Parietal lobe (tissue), 1 donor: ENCODE results near the gene ADGRA3. TPM values are rescaled to one million over a fixed set of nuclear protein-coding genes. Genes with fewer than 3 reads are reported as not detected.

Experiments used
- total RNA-seq: library from RNA; depleted of rRNA; stranded (reverse); fragments of >200 nt; gene quantifications from one replicate; pipeline ENCODE4 v1.2.3, GENCODE V29; 2014

Gene ADGRA3, protein sequence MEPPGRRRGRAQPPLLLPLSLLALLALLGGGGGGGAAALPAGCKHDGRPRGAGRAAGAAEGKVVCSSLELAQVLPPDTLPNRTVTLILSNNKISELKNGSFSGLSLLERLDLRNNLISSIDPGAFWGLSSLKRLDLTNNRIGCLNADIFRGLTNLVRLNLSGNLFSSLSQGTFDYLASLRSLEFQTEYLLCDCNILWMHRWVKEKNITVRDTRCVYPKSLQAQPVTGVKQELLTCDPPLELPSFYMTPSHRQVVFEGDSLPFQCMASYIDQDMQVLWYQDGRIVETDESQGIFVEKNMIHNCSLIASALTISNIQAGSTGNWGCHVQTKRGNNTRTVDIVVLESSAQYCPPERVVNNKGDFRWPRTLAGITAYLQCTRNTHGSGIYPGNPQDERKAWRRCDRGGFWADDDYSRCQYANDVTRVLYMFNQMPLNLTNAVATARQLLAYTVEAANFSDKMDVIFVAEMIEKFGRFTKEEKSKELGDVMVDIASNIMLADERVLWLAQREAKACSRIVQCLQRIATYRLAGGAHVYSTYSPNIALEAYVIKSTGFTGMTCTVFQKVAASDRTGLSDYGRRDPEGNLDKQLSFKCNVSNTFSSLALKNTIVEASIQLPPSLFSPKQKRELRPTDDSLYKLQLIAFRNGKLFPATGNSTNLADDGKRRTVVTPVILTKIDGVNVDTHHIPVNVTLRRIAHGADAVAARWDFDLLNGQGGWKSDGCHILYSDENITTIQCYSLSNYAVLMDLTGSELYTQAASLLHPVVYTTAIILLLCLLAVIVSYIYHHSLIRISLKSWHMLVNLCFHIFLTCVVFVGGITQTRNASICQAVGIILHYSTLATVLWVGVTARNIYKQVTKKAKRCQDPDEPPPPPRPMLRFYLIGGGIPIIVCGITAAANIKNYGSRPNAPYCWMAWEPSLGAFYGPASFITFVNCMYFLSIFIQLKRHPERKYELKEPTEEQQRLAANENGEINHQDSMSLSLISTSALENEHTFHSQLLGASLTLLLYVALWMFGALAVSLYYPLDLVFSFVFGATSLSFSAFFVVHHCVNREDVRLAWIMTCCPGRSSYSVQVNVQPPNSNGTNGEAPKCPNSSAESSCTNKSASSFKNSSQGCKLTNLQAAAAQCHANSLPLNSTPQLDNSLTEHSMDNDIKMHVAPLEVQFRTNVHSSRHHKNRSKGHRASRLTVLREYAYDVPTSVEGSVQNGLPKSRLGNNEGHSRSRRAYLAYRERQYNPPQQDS (N-terminal part only)
- 96.7 TPM for total RNA-seq

DNA sequence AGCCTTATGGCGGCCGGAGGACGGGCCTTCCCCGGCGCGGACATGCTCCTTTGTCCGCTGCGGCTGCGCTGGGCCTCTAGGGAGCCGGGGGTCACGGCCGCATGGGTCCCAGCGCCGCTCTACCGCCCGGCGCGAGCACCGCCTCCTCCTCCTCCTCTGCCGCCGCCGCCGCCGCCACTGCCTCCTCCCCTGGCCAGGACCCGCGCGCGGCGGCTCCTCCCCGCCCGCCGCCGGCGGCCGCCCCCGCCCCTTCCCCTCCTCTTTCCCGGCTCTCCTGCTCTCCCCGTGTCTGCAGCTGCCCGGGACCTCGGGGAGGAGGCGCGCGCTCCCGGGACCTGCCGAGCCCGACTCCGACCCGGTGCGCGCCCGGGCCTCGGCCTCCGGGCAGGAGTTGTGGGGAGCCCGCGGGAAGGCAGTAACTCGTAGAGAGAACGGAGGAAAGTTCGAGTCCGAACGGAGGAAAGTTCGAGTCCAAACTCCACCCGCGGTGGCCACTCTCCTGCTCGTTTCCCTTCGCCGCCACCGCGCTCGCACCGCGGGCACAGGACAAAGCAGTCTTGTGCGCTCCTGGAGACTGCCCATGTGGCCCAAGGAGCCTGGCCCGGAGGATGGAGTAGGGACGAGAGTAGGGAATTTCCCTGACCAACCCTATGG lies at the start of gene ADGRA3:
ADGRA3 (minus strand) TSS at position 179 of the 654 bp plus-strand sequence. CDS start 282 bp downstream, outside the sequence.

Other genes with a start within 250 kb of the ADGRA3 start
- not detected for gene GBA3, start 176.9 kb upstream of the ADGRA3 start, total RNA-seq